ENCODE measurements around the gene UGT1A3.
"Not testable (repeated sequence)": the region's sequence is repeated elsewhere in the genome, so short reads cannot be mapped to it uniquely, and the experiment has no call there.

UGT1A3 gene

GRCh38 chr2:233708942-233709341 lies 19.9 kb upstream of the UGT1A3 start:
- no peak for DNase-seq

GRCh38 chr2:233711312-233712008 lies 17.4 kb upstream of the UGT1A3 start:
- peak; percentile 50 for DNase-seq

- DNase-seq, result no peak
Measured at GRCh38 chr2:233712611-233713261, 16.1 kb upstream of the UGT1A3 start, which contains the start of gene UGT1A5. TSS of gene UGT1A5 (plus strand) at chr2:233712907. CDS start at chr2:233712992, 85 bp downstream.

GRCh38 chr2:233713262-233713615 lies 15.6 kb upstream of the UGT1A3 start:
- DNase-seq, result no peak

- no peak for DNase-seq
Measured at GRCh38 chr2:233714121-233714520, 14.7 kb upstream of the UGT1A3 start.

- no peak for DNase-seq
Measured at GRCh38 chr2:233718552-233718951, 10.3 kb upstream of the UGT1A3 start, which contains the start of gene UGT1A4. TSS of gene UGT1A4 (plus strand) at chr2:233718736. CDS start at chr2:233718821, 85 bp downstream.

GRCh38 chr2:233736868-233737653 lies 8.2 kb downstream of the UGT1A3 start:
- not testable (repeated sequence) for DNase-seq

GRCh38 chr2:233740870-233741269 lies 12.0 kb downstream of the UGT1A3 start:
- no peak for DNase-seq

- DNase-seq, result no peak
Measured at GRCh38 chr2:233743464-233744259, 14.8 kb downstream of the UGT1A3 start.

- no peak for DNase-seq
Measured at GRCh38 chr2:233745073-233745755, 16.4 kb downstream of the UGT1A3 start.

- not testable (repeated sequence) for DNase-seq
Measured at GRCh38 chr2:233745838-233746237, 17.0 kb downstream of the UGT1A3 start.

- no peak for DNase-seq
Measured at GRCh38 chr2:233746475-233747282, 17.8 kb downstream of the UGT1A3 start.

- DNase-seq, result no peak
Measured at GRCh38 chr2:233747283-233747544, 18.4 kb downstream of the UGT1A3 start.

- not testable (repeated sequence) for DNase-seq
Measured at GRCh38 chr2:233750689-233751088, 21.8 kb downstream of the UGT1A3 start.

GRCh38 chr2:233751212-233752009 lies 22.6 kb downstream of the UGT1A3 start:
- DNase-seq, result not testable (repeated sequence)

GRCh38 chr2:233754872-233755611 lies 26.2 kb downstream of the UGT1A3 start:
- no peak for DNase-seq

GRCh38 chr2:233756429-233757081 lies 27.7 kb downstream of the UGT1A3 start:
- no peak for DNase-seq

GRCh38 chr2:233758141-233758540 lies 29.3 kb downstream of the UGT1A3 start:
- no peak for DNase-seq

GRCh38 chr2:233758849-233759248 lies 30.0 kb downstream of the UGT1A3 start:
- DNase-seq, result no peak

All from CD4-positive, alpha-beta T cell treated with Interferon gamma for 1 hour (primary cell).